MM.1S (cell line): Measurements from ENCODE around the gene COL5A1.

ENCODE experiments used
- DNase-seq: peaks from one replicate; pipeline ENCODE4 v3.0.0-alpha.2; 2015
- H2AFZ ChIP-seq: fragments of 300-600 bp; sonication (generic); 2 replicates; pipeline ENCODE4 v1.6.0; 2016; ENCODE audit warnings: antibody characterized with exemption, low read length
- H3F3A ChIP-seq: fragments of 300-600 bp; sonication (generic); 2 replicates; pipeline ENCODE4 v1.6.1; 2016; ENCODE audit warnings: mild to moderate bottlenecking, antibody characterized with exemption, low read length, moderate library complexity, mixed read lengths; ENCODE audit not compliant: insufficient read depth
- H3K27ac ChIP-seq: fragments of 300-600 bp; sonication (generic); 2 replicates; pipeline ENCODE4 v1.5.1; 2016; ENCODE audit warnings: mild to moderate bottlenecking, low read length
- H3K27me3 ChIP-seq: fragments of 300-600 bp; sonication (generic); replicated peaks from 2 replicates; pipeline ENCODE4 v1.6.0; 2016; ENCODE audit warnings: low read length; ENCODE audit not compliant: insufficient read depth
- H3K36me3 ChIP-seq: fragments of 300-600 bp; sonication (generic); replicated peaks from 2 replicates; pipeline ENCODE4 v1.6.1; 2016; ENCODE audit warnings: mild to moderate bottlenecking, low read length, mixed read lengths; ENCODE audit not compliant: insufficient read depth
- H3K4me1 ChIP-seq: fragments of 300-600 bp; sonication (generic); 2 replicates; pipeline ENCODE4 v1.6.1; 2016; ENCODE audit warnings: low read length, mixed read lengths
- H3K4me2 ChIP-seq: fragments of 300-600 bp; sonication (generic); 2 replicates; pipeline ENCODE4 v1.6.0; 2016; ENCODE audit warnings: low read depth, low read length
- H3K4me3 ChIP-seq: fragments of 300-600 bp; sonication (generic); 2 replicates; pipeline ENCODE4 v1.5.1; 2016; ENCODE audit warnings: low read length, mixed read lengths
- H3K79me2 ChIP-seq: fragments of 300-600 bp; sonication (generic); 2 replicates; pipeline ENCODE4 v1.6.1; 2016; ENCODE audit warnings: mixed run types, low read length, mixed read lengths
- H3K9ac ChIP-seq: fragments of 300-600 bp; sonication (generic); 2 replicates; pipeline ENCODE4 v1.6.1; 2016; ENCODE audit warnings: low read length, mixed read lengths
- H3K9me2 ChIP-seq: fragments of 300-600 bp; sonication (generic); replicated peaks from 2 replicates; pipeline ENCODE4 v1.6.1; 2016; ENCODE audit warnings: mild to moderate bottlenecking, low read length, mixed read lengths; ENCODE audit not compliant: insufficient read depth
- H3K9me3 ChIP-seq: fragments of 300-600 bp; sonication (generic); replicated peaks from 2 replicates; pipeline ENCODE4 v1.6.1; 2016; ENCODE audit warnings: mild to moderate bottlenecking, low read length, mixed read lengths; ENCODE audit not compliant: insufficient read depth
- H4K20me1 ChIP-seq: fragments of 300-600 bp; sonication (generic); 2 replicates; pipeline ENCODE4 v1.6.1; 2016; ENCODE audit warnings: mild to moderate bottlenecking, low read length, moderate library complexity, mixed read lengths; ENCODE audit not compliant: insufficient read depth
- CTCF ChIP-seq: fragments of 300-600 bp; sonication (generic); IDR thresholded peaks from 2 replicates; pipeline ENCODE4 v1.5.1; 2016; ENCODE audit warnings: antibody characterized with exemption, low read length, mixed read lengths
- EZH2 ChIP-seq: fragments of 300-600 bp; sonication (generic); optimal IDR thresholded peaks from 2 replicates; pipeline ENCODE3; 2017; ENCODE audit warnings: low read depth, mild to moderate bottlenecking, antibody characterized with exemption, low read length, mixed read lengths
- EZH2phosphoT487 ChIP-seq: fragments of 300-600 bp; sonication (generic); IDR thresholded peaks from 2 replicates; pipeline ENCODE4 v1.6.1; 2018; ENCODE audit warnings: antibody characterized with exemption, low read length

The COL5A1 gene

GRCh38 chr9:134635351-134636148 lies 6.1 kb upstream of the COL5A1 start:
- Histone ChIP-seq H3K36me3 (no peaks in the 10 kb centered on the region), H3K4me1 (no peaks in the 10 kb centered on the region), H4K20me1 (no peaks in the 10 kb centered on the region), H3K4me3 (no peak overlapping the region), H3K27me3 (peaks cover 95% of the 10 kb centered on the region), H3K9ac (no peak overlapping the region), H3K79me2 (no peaks in the 10 kb centered on the region), H3K9me3 (no peaks in the 10 kb centered on the region), H3K9me2 (no peaks in the 10 kb centered on the region), H3K27ac (no peak overlapping the region), H3F3A (no peaks in the 10 kb centered on the region), H2AFZ (no peak overlapping the region), H3K4me2 (no peak overlapping the region)
- DNase-seq: no peak
- no peak for TF ChIP-seq EZH2phosphoT487
- no peak for TF ChIP-seq CTCF
- TF ChIP-seq EZH2: no peak

- H3F3A ChIP-seq: no peaks in the 10 kb centered on the region
- H3K79me2 ChIP-seq: no peaks in the 10 kb centered on the region
- no peak overlapping the region for H3K4me2 ChIP-seq
- H3K9me2 ChIP-seq: no peaks in the 10 kb centered on the region
- no peak for DNase-seq
- no peak overlapping the region for H2AFZ ChIP-seq
- no peaks in the 10 kb centered on the region for H3K9me3 ChIP-seq
- no peak overlapping the region for H3K27ac ChIP-seq
- no peak for TF ChIP-seq EZH2
- no peak for TF ChIP-seq CTCF
- TF ChIP-seq EZH2phosphoT487: no peak
- H3K4me3 ChIP-seq: no peak overlapping the region
- H3K36me3 ChIP-seq: no peaks in the 10 kb centered on the region
- H3K4me1 ChIP-seq: no peaks in the 10 kb centered on the region
- no peak overlapping the region for H3K9ac ChIP-seq
- peaks cover 95% of the 10 kb centered on the region for H3K27me3 ChIP-seq
- no peaks in the 10 kb centered on the region for H4K20me1 ChIP-seq
Measured at GRCh38 chr9:134636149-134636507, 5.5 kb upstream of the COL5A1 start.

- no peak overlapping the region for H2AFZ ChIP-seq
- H3K9me2 ChIP-seq: no peaks in the 10 kb centered on the region
- no peak overlapping the region for H3K4me2 ChIP-seq
- DNase-seq: no peak
- peaks cover 89% of the 10 kb centered on the region for H3K27me3 ChIP-seq
- no peaks in the 10 kb centered on the region for H4K20me1 ChIP-seq
- H3K4me3 ChIP-seq: no peak overlapping the region
- H3K9me3 ChIP-seq: no peaks in the 10 kb centered on the region
- H3F3A ChIP-seq: no peaks in the 10 kb centered on the region
- H3K4me1 ChIP-seq: no peaks in the 10 kb centered on the region
- H3K79me2 ChIP-seq: no peaks in the 10 kb centered on the region
- no peak overlapping the region for H3K9ac ChIP-seq
- no peak overlapping the region for H3K27ac ChIP-seq
- no peaks in the 10 kb centered on the region for H3K36me3 ChIP-seq
- TF ChIP-seq EZH2phosphoT487 (no peak), EZH2 (no peak), CTCF (no peak)
Measured at GRCh38 chr9:134637241-134637640, 4.4 kb upstream of the COL5A1 start.
